ENCODE measurements around the gene NEK9. TPM values are rescaled to one million over a fixed set of nuclear protein-coding genes. Genes with fewer than 3 reads are reported as not detected.

NEK9 gene
- polyA plus RNA-seq, 2 donors, result 18.6 to 27.8 TPM

- no peaks in the 10 kb centered on the region for H3K4me1 ChIP-seq (ENCODE audit: control insufficient read depth in 2 of 2, insufficient read depth in 2 of 2, low read length in 1 of 2)
- H3K36me3 ChIP-seq (ENCODE audit: control insufficient read depth in 2 of 2, insufficient read depth in 2 of 2, low read length in 1 of 2), result peaks cover 0 to 4% of the 10 kb centered on the region in 2 donors
- no peaks in the 10 kb centered on the region for H3K9me3 ChIP-seq (ENCODE audit: control insufficient read depth in 2 of 2, insufficient read depth in 1 of 2, low read depth in 1 of 2, low read length in 1 of 2)
- no peak overlapping the region for H3K4me3 ChIP-seq (ENCODE audit: low read depth in 1 of 2, low read length in 2 of 2)
- H3K27me3 ChIP-seq (ENCODE audit: control insufficient read depth in 1 of 2, insufficient read depth in 2 of 2, low read length in 2 of 2), result no peaks in the 10 kb centered on the region
- H3K27ac ChIP-seq (ENCODE audit: low read depth in 2 of 2, low read length in 1 of 2), result peak overlapping the region; percentile 71 to 73
- WGBS, 2 donors, result 47 to 56% methylated on average over 13 of the region's 13 CpGs
These were observed 20.7 kb upstream of the NEK9 start for GRCh38 chr14:75147423-75148071.

- H3K27ac ChIP-seq (ENCODE audit: low read depth in 2 of 2, low read length in 1 of 2), result peak overlapping the region; percentile 24 to 55
- WGBS, 2 donors, result 65 to 70% methylated on average over 5 of the region's 5 CpGs
- H3K4me1 ChIP-seq (ENCODE audit: control insufficient read depth in 2 of 2, insufficient read depth in 2 of 2, low read length in 1 of 2), result no peaks in the 10 kb centered on the region
- H3K27me3 ChIP-seq (ENCODE audit: control insufficient read depth in 1 of 2, insufficient read depth in 2 of 2, low read length in 2 of 2), result no peaks in the 10 kb centered on the region
- H3K36me3 ChIP-seq (ENCODE audit: control insufficient read depth in 2 of 2, insufficient read depth in 2 of 2, low read length in 1 of 2), result peaks cover 0 to 4% of the 10 kb centered on the region in 2 donors
- H3K4me3 ChIP-seq (ENCODE audit: low read depth in 1 of 2, low read length in 2 of 2), result no peak overlapping the region
- H3K9me3 ChIP-seq (ENCODE audit: control insufficient read depth in 2 of 2, insufficient read depth in 1 of 2, low read depth in 1 of 2, low read length in 1 of 2), result no peaks in the 10 kb centered on the region
These were observed 18.1 kb upstream of the NEK9 start for GRCh38 chr14:75144944-75145343.

GRCh38 chr14:75143761-75144527, 17.1 kb upstream of the NEK9 start:
- Histone ChIP-seq H3K27ac (ENCODE audit: low read depth in 2 of 2, low read length in 1 of 2) (no peak overlapping the region), H3K27me3 (ENCODE audit: control insufficient read depth in 1 of 2, insufficient read depth in 2 of 2, low read length in 2 of 2) (no peaks in the 10 kb centered on the region), H3K4me3 (ENCODE audit: low read depth in 1 of 2, low read length in 2 of 2) (no peak overlapping the region), H3K9me3 (ENCODE audit: control insufficient read depth in 2 of 2, insufficient read depth in 1 of 2, low read depth in 1 of 2, low read length in 1 of 2) (no peaks in the 10 kb centered on the region), H3K36me3 (ENCODE audit: control insufficient read depth in 2 of 2, insufficient read depth in 2 of 2, low read length in 1 of 2) (peaks cover 0 to 4% of the 10 kb centered on the region in 2 donors), H3K4me1 (ENCODE audit: control insufficient read depth in 2 of 2, insufficient read depth in 2 of 2, low read length in 1 of 2) (no peaks in the 10 kb centered on the region)
- 78 to 87% methylated on average over 9 of the region's 9 CpGs for WGBS, 2 donors

- WGBS, 2 donors, result 23 to 33% methylated on average over 1 of the region's 1 CpG
- no peak overlapping the region for H3K4me3 ChIP-seq (ENCODE audit: low read depth in 1 of 2, low read length in 2 of 2)
- H3K9me3 ChIP-seq (ENCODE audit: control insufficient read depth in 2 of 2, insufficient read depth in 1 of 2, low read depth in 1 of 2, low read length in 1 of 2), result no peaks in the 10 kb centered on the region
- peaks cover 0 to 4% of the 10 kb centered on the region in 2 donors for H3K36me3 ChIP-seq (ENCODE audit: control insufficient read depth in 2 of 2, insufficient read depth in 2 of 2, low read length in 1 of 2)
- H3K4me1 ChIP-seq (ENCODE audit: control insufficient read depth in 2 of 2, insufficient read depth in 2 of 2, low read length in 1 of 2), result no peaks in the 10 kb centered on the region
- no peak overlapping the region for H3K27ac ChIP-seq (ENCODE audit: low read depth in 2 of 2, low read length in 1 of 2)
- H3K27me3 ChIP-seq (ENCODE audit: control insufficient read depth in 1 of 2, insufficient read depth in 2 of 2, low read length in 2 of 2), result no peaks in the 10 kb centered on the region
These were observed 15.6 kb upstream of the NEK9 start for GRCh38 chr14:75142494-75142893.

GRCh38 chr14:75141967-75142366, 15.1 kb upstream of the NEK9 start:
- Histone ChIP-seq H3K36me3 (ENCODE audit: control insufficient read depth in 2 of 2, insufficient read depth in 2 of 2, low read length in 1 of 2) (peaks cover 0 to 4% of the 10 kb centered on the region in 2 donors), H3K4me1 (ENCODE audit: control insufficient read depth in 2 of 2, insufficient read depth in 2 of 2, low read length in 1 of 2) (no peaks in the 10 kb centered on the region), H3K27me3 (ENCODE audit: control insufficient read depth in 1 of 2, insufficient read depth in 2 of 2, low read length in 2 of 2) (no peaks in the 10 kb centered on the region), H3K9me3 (ENCODE audit: control insufficient read depth in 2 of 2, insufficient read depth in 1 of 2, low read depth in 1 of 2, low read length in 1 of 2) (no peaks in the 10 kb centered on the region), H3K27ac (ENCODE audit: low read depth in 2 of 2, low read length in 1 of 2) (no peak overlapping the region), H3K4me3 (ENCODE audit: low read depth in 1 of 2, low read length in 2 of 2) (no peak overlapping the region)

- H3K4me1 ChIP-seq (ENCODE audit: control insufficient read depth in 2 of 2, insufficient read depth in 2 of 2, low read length in 1 of 2), result no peaks in the 10 kb centered on the region
- WGBS, 2 donors, result 71 to 79% methylated on average over 2 of the region's 2 CpGs
These were observed 14.2 kb upstream of the NEK9 start for GRCh38 chr14:75141062-75141461.

GRCh38 chr14:75140620-75141019, 13.8 kb upstream of the NEK9 start:
- Histone ChIP-seq H3K27me3 (ENCODE audit: control insufficient read depth in 1 of 2, insufficient read depth in 2 of 2, low read length in 2 of 2) (no peaks in the 10 kb centered on the region), H3K36me3 (ENCODE audit: control insufficient read depth in 2 of 2, insufficient read depth in 2 of 2, low read length in 1 of 2) (peaks cover 0 to 4% of the 10 kb centered on the region in 2 donors), H3K4me1 (ENCODE audit: control insufficient read depth in 2 of 2, insufficient read depth in 2 of 2, low read length in 1 of 2) (no peaks in the 10 kb centered on the region), H3K9me3 (ENCODE audit: control insufficient read depth in 2 of 2, insufficient read depth in 1 of 2, low read depth in 1 of 2, low read length in 1 of 2) (no peaks in the 10 kb centered on the region), H3K4me3 (ENCODE audit: low read depth in 1 of 2, low read length in 2 of 2) (no peak overlapping the region), H3K27ac (ENCODE audit: low read depth in 2 of 2, low read length in 1 of 2) (no peak overlapping the region)
- WGBS, 2 donors, result 82 to 90% methylated on average over 2 of the region's 2 CpGs

More at GRCh38 chr14:75141062-75141461, 14.2 kb upstream of the NEK9 start:
- Histone ChIP-seq H3K27me3 (ENCODE audit: control insufficient read depth in 1 of 2, insufficient read depth in 2 of 2, low read length in 2 of 2) (no peaks in the 10 kb centered on the region), H3K36me3 (ENCODE audit: control insufficient read depth in 2 of 2, insufficient read depth in 2 of 2, low read length in 1 of 2) (peaks cover 0 to 4% of the 10 kb centered on the region in 2 donors), H3K4me3 (ENCODE audit: low read depth in 1 of 2, low read length in 2 of 2) (no peak overlapping the region), H3K27ac (ENCODE audit: low read depth in 2 of 2, low read length in 1 of 2) (no peak overlapping the region), H3K9me3 (ENCODE audit: control insufficient read depth in 2 of 2, insufficient read depth in 1 of 2, low read depth in 1 of 2, low read length in 1 of 2) (no peaks in the 10 kb centered on the region)

GRCh38 chr14:75139185-75139584, 12.3 kb upstream of the NEK9 start:
- WGBS, 2 donors, result 79 to 94% methylated on average over 2 of the region's 2 CpGs
- Histone ChIP-seq H3K27ac (ENCODE audit: low read depth in 2 of 2, low read length in 1 of 2) (no peak overlapping the region), H3K4me1 (ENCODE audit: control insufficient read depth in 2 of 2, insufficient read depth in 2 of 2, low read length in 1 of 2) (no peaks in the 10 kb centered on the region), H3K27me3 (ENCODE audit: control insufficient read depth in 1 of 2, insufficient read depth in 2 of 2, low read length in 2 of 2) (no peaks in the 10 kb centered on the region), H3K9me3 (ENCODE audit: control insufficient read depth in 2 of 2, insufficient read depth in 1 of 2, low read depth in 1 of 2, low read length in 1 of 2) (no peaks in the 10 kb centered on the region), H3K36me3 (ENCODE audit: control insufficient read depth in 2 of 2, insufficient read depth in 2 of 2, low read length in 1 of 2) (peaks cover 2% of the 10 kb centered on the region in 2 donors), H3K4me3 (ENCODE audit: low read depth in 1 of 2, low read length in 2 of 2) (no peak overlapping the region)

- Histone ChIP-seq H3K36me3 (ENCODE audit: control insufficient read depth in 2 of 2, insufficient read depth in 2 of 2, low read length in 1 of 2) (peaks cover 0 to 2% of the 10 kb centered on the region in 2 donors), H3K27ac (ENCODE audit: low read depth in 2 of 2, low read length in 1 of 2) (no peak overlapping the region), H3K27me3 (ENCODE audit: control insufficient read depth in 1 of 2, insufficient read depth in 2 of 2, low read length in 2 of 2) (no peaks in the 10 kb centered on the region), H3K4me3 (ENCODE audit: low read depth in 1 of 2, low read length in 2 of 2) (no peak overlapping the region), H3K4me1 (ENCODE audit: control insufficient read depth in 2 of 2, insufficient read depth in 2 of 2, low read length in 1 of 2) (no peaks in the 10 kb centered on the region), H3K9me3 (ENCODE audit: control insufficient read depth in 2 of 2, insufficient read depth in 1 of 2, low read depth in 1 of 2, low read length in 1 of 2) (no peaks in the 10 kb centered on the region)
- WGBS, 2 donors, result 64 to 76% methylated on average over 1 of the region's 1 CpG
These were observed 11.6 kb upstream of the NEK9 start for GRCh38 chr14:75138492-75138891.
